SHP77 (cell line): ENCODE measurements around the gene CA5A.
"Not testable (repeated sequence)": the region's sequence is repeated elsewhere in the genome, so short reads cannot be mapped to it uniquely, and the experiment has no call there.

Source experiments
- DNase-seq, 2 experiments: peaks; one replicate each; lab custom pipeline; 2025; lab: John Stamatoyannopoulos, UW

The CA5A gene

GRCh38 chr16:87894005-87894404, 42.3 kb downstream of the CA5A start:
- DNase-seq, result not testable (repeated sequence)

GRCh38 chr16:87891764-87892163, 44.6 kb downstream of the CA5A start:
- no peak for DNase-seq

GRCh38 chr16:87889762-87890161, 46.6 kb downstream of the CA5A start:
- DNase-seq, result not testable (repeated sequence)

GRCh38 chr16:87888346-87888745, 48.0 kb downstream of the CA5A start:
- not testable (repeated sequence) for DNase-seq

DNA sequence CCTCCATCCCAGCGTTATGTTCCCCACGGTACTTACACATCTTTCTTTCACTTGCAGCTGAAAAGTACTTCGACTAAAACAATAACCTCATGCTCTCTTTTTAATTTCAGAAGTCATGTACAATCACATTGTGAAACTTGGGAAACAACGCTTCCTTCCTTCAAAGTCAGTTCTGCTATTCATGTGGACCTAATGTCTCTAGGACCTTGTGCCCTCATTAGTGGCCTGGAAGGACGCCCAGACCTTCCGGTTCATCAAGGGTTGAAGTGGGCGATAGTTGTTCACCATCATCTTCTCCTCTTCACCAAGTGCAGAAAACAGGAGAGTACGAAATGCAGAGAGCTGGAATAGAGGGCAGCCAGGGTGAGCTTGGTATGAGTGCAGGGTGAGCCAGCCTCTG, 48.4 kb downstream of the CA5A start:
- DNase-seq, result not testable (repeated sequence)

- not testable (repeated sequence) for DNase-seq
Observed at GRCh38 chr16:87885371-87885967, 50.9 kb downstream of the CA5A start.

GRCh38 chr16:87882436-87883019, 53.8 kb downstream of the CA5A start:
- DNase-seq, result no peak

GRCh38 chr16:87881324-87882200, 54.8 kb downstream of the CA5A start:
- DNase-seq, result no peak

DNA sequence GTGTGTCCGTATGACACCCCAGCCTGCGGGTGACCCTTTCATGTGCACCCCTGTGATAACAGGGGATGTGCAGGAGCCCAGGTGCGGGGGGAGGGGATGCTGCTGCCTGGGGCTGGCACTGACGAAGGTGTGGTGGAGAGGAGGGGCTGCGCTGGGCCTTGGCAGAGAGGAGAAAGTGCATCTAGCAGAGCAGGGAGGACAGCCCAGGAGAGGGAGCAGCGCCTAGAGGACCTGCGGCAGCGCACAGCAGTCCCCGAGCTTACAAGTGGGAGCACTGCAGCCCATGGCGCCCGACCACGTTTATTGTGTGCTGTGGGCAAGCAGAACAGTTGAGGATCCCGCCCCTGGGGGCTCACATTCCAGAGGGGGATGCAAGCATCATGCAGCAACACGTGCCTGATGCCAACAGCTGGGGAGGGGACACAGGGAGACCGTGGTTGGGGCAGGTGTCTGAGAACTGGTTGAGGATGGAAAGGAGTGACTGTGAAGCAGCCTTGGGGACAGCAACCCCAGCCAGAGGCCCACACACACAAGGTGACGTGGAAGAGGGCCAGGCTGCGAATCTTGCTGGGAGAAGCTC, 56.1 kb downstream of the CA5A start:
- DNase-seq, result no peak

- DNase-seq, result not testable (repeated sequence)
Observed at GRCh38 chr16:87879411-87880013, 56.8 kb downstream of the CA5A start.

GRCh38 chr16:87878704-87879103, 57.6 kb downstream of the CA5A start:
- no peak for DNase-seq

DNA sequence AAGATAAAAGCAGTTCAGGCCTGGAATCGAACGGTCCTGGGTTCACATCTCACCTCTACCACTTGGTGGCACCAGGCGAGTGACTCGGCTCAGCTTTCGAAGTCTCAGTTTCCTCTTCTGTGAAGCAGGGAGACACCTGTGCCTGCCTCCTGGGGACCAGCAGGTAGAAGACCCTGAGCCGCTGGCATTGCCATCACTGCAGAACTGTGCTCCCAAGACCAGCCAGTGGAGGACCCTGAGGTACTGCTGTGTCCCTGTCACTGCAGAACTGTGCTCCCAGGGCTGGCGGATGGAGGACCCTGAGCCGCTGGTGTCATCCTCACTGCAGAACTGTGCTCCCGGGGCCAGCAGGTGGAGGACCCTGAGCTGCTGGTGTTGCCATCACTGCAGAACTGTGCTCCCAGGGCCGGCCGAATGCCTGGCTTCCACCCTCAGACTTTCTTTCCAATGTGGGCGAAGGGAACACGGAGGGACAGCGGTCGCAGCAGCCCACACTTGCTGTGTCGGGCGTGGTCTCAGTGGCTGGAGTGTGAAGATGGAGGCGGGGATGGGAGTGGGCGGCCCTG, 58.3 kb downstream of the CA5A start:
- peak in 1 of 2 experiments; percentile 46 for DNase-seq

- DNase-seq, result no peak
Observed at GRCh38 chr16:87874639-87875427, 61.5 kb downstream of the CA5A start.

DNA sequence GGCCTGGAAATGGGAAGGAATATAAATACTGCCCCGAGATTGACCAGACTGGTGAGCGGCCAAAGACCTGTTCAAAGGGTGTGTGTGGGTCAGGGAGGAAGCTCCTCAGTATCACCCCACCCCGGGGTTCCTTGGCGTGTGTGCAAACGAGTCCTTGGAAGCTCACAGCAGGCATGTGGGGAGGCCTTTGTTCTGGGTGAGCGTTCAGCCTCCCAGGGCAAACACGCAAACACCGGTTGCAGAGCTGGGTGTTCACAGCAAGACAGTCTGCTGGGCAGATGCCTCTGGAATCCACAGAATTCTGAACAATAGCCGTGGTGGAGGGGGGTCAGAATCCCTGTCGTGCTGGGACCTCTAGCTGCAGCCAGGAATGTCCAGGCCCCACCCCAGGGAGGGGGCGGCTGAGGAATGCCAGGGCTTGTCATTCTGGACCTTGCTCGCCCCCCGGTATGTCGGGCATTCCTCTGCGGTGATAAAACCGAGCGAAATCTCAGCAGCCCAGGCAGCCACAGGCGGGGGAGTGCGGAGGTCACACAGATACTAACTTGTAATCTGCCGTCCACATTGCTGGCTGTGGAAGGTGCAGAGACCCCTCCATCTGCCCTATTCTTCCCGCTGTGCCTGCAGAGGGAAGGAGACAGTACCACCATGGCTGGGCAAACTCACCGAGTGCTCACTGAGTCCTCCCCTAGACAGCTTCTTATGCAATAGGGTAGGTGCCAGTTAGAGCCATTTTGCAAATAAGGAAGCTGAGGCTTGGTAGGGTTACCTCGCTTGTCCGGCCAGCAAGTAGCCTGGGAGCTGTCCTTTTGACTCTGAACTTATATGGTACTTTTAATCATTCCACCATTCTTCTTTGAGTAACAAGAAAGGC, 65.7 kb downstream of the CA5A start:
- DNase-seq, result not testable (repeated sequence)

DNA sequence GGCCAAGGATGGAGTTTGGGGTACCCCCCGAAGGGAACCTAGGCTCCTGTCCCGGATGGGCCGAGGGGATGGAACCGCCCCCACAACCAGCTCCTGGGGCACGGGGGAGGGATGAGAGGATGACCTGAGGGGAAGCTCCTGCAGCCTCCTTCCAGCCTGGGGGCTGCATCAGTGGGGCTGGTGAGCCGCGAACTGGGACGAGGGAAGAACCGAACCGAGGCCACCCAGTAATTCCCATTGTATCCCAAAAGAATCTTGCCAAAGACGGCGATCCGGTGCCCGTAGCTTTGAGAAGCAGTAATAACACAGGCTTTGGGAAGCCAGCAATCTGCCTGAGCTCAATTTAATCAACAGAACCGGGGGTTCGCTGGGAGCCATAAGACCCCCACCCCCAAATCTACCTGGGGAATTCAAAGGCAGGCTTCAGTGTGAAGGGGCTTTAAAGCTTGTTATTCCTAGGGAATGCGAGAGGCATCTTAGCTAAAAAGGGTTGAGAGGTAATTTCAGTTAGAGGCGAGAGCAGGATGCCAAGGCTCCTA, 66.4 kb downstream of the CA5A start:
- DNase-seq, result not testable (repeated sequence)

DNA sequence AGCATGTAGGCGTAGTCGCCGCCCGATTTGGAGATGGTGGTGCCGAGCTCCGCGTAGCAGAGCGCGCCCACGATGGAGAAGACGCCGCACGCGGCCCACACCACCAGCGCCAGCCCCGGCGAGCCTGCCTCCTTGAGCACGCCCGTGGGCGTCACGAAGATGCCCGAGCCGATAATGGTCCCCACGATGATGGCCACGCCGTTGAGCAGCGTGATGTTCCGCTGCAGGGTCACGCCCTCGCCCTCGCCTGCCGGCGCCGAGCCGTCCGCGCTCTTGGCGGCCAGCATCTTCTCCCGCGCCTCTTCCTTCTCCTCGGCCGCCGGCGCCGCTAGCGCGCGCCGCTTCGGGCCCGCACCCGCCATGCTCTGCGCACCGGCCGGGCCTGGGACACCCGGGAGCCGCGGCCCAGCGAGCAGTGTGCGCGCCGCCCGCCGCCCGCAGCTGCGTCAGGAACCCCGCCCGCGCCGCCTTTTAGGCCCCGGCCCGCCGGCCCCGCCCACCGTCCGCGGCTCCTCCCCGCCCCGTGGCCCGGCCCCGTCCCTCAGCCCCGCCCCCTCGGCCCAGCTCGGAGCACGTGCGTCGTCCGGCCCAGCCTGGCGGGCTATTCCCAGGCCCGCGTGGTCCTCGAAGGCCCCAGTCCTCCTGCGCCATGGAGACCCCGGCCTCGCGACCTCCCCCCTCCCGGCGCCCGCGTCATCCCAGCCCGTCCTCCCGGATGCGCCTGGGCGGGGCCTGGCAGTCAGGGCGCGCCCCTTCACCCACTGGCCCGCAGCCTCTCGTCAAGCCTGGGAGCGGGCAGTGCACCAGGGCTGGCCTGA, 67.1 kb downstream of the CA5A start, which contains the start of gene SLC7A5:
Gene SLC7A5, minus strand, starts transcription at position 447 of the 818 bp plus-strand sequence. Its CDS starts 85 bp downstream, at position 362.
- DNase-seq, result peak; percentile 87 to 91

DNA sequence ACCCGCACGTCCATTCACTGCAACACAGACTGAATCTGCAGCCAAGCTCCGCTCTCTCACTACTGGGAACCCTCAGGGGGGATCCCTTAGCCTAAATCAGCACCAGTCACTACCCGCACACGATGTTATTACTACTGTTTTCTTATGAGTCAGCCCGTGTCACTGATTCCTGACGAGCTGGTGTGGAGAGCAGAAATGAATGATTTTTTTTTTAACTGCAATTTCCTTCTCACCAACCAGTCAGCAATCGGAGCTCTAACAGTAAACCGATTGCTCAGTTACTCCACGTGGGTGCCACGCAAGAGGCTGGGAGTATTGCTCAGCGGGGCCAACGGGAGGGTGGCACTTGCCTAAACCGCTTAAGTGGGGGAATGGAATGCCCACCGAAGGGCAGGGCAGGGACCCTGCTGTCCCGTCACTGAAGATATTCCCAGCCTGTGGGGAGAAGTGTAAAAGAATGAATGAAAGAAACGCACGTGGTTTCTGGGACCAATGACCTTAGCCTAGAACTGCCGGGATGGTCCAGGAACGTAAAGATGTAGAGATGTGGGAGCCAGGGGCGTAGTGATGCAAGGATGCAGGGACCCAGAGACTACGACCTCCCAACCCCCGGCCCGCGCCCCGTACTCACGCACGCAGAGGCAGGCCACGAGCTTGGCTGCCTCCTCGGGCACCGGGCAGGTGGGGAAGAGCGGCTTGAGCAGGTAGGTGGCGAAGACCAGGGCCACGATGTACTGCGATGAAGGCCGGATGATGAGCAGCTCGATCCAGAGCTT, 67.9 kb downstream of the CA5A start:
- not testable (repeated sequence) for DNase-seq
